Upper lobe of left lung (tissue), 4 donors: ENCODE results near the gene CASP10.

Experiments
- POLR2A ChIP-seq, 4 donors: fragments of 450-650 bp; IDR thresholded peaks; one replicate each; pipeline ENCODE4 v1.5.1; 2016 to 2017; ENCODE audit warnings: antibody characterized with exemption in 4 of 4, mild to moderate bottlenecking in 2 of 4
- TF ChIP-seq, protein P1 (sequence below), 6 experiments: fragments of 450-650 bp in 4 of 6; fragments of 200-600 bp in 2 of 6; sonication (generic) in 2 of 6; IDR thresholded peaks; one replicate each; pipeline ENCODE4 v1.5.1; 2016 to 2019; ENCODE audit warnings: antibody characterized with exemption in 6 of 6

DNA sequence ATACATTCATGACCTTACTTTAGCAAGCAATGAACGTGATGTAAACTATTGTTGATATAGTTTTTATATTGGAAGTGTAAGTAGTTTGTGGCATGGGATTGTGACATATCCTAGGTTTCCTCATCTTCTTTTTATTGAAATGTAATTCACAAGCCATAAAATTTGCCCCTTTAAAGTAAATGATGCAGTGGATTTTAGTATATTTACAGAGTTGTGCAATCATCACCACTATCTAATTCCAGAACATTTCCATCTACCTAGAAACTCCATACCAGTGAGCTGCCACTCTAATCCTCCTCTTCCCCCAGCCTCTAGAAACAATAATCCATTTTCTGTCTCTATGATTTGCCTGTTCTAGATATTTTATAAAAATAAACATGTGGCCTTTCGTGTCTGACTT, 10.7 kb upstream of the CASP10 start:
- TF ChIP-seq, protein P1, sequence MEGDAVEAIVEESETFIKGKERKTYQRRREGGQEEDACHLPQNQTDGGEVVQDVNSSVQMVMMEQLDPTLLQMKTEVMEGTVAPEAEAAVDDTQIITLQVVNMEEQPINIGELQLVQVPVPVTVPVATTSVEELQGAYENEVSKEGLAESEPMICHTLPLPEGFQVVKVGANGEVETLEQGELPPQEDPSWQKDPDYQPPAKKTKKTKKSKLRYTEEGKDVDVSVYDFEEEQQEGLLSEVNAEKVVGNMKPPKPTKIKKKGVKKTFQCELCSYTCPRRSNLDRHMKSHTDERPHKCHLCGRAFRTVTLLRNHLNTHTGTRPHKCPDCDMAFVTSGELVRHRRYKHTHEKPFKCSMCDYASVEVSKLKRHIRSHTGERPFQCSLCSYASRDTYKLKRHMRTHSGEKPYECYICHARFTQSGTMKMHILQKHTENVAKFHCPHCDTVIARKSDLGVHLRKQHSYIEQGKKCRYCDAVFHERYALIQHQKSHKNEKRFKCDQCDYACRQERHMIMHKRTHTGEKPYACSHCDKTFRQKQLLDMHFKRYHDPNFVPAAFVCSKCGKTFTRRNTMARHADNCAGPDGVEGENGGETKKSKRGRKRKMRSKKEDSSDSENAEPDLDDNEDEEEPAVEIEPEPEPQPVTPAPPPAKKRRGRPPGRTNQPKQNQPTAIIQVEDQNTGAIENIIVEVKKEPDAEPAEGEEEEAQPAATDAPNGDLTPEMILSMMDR (IDR thresholded peaks at IDR 0.05), result no peak
- TF ChIP-seq POLR2A (IDR thresholded peaks at IDR 0.05), result no peak
